ACHN (cell line): ENCODE measurements around the gene CCDC33.

Experiments used
- DNase-seq: peaks from one replicate; pipeline ENCODE4 v3.0.0-alpha.2; 2015
- in situ Hi-C: cut with HindIII; loops from 2 replicates; pipeline ENCODE4 v1.10.0; 2017; ENCODE audit warnings: low sequenced_read_pairs, low pct_ligation_motif_present, low pct_unique_long_range_greater_than_20kb

The CCDC33 gene

DNA sequence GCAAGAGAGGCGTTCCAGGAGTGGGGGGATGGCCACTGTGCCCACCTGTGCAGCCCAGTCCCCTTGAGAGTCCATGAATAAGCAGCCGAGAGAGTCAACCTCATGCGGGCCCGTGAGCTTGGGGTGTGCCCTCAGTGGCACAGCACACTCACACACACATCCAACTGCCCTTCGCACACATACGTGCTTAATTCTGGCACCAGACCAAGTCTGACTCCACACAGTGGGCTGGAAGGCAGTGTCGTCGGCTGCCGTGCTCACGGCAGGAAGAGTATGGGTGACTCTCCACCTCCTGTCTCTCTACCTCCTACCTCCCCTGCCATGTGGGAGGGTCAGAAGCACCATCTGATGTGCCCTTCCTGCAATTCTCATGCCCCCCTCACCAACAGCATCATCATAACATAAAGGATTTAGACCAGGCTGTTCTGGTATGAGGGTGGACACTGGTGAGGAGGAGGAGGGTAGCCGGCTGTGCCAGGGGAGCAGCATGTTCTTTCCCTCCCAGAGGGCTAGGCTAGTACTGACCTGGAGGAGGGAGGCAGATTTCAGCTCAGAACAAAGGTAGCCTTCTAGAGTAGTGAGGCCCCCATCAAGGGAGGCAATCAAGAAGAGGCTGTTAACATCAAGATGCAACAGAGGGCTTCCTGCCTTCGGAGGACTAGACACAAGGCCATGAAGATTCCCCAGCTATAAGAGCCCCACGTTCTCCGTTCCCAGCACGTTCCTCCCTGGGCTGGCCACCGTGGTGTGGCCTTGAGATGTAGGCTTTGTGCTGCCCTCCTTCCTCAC lies 28.3 kb upstream of the CCDC33 start:
- DNase-seq, result no peak
- in situ Hi-C loops, result no loop called here

DNA sequence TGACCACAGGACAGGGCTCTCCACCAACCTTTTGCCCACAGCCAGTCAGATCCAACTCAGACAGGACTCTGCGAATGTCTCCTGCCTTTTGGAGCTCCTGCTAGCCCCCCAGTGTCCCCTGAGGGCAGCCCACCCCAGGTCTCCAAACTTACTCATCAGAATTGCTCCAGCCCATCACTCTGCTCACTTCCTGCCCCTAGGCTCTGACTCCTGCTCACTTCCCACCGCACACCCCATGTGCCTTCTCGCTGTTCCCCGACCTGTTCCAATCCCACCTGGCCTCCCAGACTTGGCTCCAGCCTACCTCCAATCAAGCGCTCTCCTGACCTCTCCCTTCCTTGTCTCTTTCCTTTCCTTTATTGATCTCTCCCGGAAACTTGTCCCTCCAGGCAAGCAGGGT lies 27.6 kb upstream of the CCDC33 start:
- DNase-seq, result no peak
- in situ Hi-C loops, result no loop called here

DNA sequence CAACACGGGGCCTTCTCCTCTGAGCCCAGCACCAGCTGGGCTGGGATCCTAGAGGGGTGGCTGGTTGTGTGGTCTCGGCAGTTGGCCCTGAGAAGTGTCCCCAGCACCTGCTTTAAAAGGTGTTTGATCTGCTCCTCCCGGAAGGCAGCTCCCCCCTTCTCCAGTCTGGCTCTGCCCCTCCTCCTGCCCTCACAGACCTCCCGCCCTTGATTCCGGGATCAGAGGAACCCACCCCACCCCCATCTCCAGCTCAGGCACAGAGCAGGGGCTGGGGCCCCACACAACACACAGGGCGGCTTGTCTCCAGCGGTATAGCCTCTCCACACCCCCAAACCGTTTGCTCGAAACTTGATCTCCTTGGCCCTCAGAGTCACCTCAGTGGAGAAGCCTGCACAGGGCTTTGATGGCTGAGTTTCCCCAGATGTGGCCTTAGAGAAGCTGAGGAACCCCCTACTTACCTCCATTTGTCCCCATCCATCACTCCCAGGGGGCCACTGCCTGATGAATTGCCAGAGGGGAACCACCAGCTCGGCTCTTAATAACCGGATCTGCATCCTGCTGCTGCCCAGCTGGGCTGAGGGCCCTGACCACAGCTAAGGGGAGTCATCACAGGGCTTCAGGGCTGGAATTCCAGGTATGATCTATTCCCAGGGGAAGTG lies 27.1 kb upstream of the CCDC33 start:
- DNase-seq, result peak; percentile 24

DNA sequence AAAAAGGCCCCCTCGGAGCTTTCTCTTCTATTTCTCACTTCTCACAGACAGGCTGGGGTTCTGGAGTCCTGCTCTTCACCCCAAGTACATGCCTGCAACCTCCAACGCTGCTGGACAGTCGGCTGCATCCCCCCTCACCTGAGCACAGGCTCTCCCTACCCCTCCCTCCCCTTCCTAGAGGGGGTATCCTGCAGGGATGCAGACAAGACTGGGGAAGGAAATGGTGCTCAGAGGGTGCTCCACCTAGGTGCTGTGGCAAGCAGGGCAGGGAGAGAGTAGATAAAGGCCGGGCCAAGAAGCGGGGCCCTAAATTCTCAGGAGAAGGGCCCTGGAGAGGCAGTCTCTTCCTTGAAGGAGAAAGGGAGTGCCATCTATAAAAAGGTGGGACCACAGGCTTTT lies 26.6 kb upstream of the CCDC33 start:
- DNase-seq, result no peak
- in situ Hi-C loops, result no loop called here

More for the DNA sequence above, 27.1 kb upstream of the CCDC33 start:
- in situ Hi-C loops, result no loop called here

DNA sequence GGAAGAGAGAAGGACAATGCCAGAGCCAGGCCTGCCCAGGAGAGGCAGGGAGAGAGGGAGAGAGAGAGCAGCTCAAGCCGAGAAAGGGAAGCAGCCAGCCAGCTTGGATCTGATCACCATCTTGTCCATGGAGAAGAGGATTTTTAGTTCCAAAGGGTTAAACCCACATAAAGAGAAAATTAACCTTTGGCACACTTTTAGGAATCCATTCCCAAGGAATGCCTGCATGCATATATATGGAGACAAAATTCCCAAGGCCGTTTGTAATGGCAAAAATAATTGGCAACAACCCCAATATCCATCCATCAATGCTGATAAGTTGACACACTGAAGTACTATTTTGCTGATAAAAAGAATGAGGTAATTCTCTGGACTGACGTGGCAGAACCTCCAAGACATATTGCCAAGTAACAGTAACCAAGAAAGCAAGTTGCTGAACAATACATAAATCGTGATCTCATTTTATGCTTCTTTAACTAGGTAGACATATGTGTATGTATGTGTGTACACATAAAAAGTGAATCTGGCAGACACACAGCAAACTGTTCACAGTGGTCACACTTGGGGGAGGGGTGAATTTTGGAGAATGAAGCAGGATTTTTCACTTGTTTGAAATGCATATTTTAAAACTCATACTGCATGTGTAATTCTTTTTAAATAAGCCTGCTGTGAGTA lies 26.0 kb upstream of the CCDC33 start:
- no peak for DNase-seq
- in situ Hi-C loops, result no loop called here

DNA sequence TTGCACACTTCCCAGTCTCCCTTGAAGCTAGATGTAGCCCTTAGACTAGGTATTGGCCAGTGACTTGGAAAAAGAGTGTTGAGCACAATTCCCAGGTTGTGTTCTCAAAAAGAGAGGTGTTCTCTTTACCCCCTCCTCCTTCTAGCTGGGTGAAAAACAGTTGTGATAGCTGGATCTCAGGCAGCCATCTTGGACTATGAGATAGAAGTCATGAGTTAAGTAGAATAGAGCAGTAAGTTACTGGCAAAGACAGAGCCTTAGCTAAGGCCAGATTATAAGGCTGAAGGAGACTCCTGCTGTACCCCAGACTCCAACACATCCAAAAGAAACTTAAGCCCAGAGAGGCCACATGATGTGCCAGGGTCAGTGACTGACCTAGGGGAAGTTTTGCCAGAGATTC lies 25.4 kb upstream of the CCDC33 start:
- in situ Hi-C loops, result no loop called here
- DNase-seq, result no peak

DNA sequence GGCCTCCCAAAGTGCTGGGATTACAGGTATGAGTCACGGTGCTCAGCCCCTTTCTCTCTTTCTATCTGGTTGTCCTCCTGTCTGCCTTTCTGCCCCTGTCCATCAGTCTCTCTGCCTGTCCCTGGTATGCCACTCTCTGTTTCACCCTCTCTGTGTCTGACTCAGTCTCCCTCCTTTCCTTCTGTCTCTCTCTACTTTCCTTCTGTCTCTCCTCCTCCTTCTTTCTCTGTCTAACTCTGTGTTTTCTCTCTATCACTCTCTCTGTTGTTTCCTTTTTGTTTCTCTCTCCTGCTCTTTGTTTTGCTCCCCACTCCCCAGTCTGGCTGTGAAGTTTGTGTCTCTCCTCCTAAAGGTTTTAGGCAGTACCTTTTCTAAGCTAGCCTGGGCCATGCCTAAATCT lies 24.5 kb upstream of the CCDC33 start:
- no peak for DNase-seq
- in situ Hi-C loops, result no loop called here

DNA sequence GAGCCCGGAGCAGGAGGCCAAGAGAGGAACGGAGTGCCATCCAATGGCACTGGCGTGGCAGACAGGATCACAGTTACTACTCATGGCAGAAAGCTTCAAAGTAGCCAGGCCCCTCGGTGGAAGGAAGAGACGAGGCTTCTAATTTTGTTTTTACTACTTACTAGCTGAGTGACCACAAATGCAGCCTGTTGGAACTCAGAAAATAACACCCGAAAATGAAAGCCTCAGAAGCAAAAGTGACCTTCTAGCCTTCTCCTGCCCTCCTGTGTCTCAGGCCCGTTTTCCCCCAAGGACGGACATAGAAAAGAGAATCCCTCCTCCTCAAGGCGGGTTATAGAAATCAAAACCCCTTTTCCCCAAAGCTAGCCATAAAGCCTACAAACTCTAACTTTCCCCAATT lies 23.6 kb upstream of the CCDC33 start:
- no peak for DNase-seq
- in situ Hi-C loops, result no loop called here

DNA sequence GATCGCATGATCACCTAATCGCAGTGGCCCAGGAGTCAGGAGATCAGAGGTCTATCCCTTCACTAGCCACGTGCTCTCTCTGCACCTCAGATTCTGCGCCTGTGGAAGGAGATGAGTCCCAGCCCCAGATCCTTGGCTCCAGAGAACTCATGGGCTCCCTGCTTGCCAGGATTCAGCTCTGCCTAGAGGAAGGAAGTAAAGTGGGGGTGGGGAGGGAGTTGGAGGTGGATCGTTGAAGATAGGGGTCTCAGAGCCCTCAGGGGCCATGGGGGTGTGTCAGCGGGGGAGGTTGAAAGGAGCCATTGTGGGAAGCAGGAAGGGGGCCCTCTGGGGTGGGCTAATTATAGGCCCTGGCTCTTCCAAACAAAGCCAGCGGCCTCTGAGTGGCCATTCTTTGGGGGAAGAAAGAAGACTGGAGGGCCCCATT lies 22.3 kb upstream of the CCDC33 start:
- in situ Hi-C loops, result no loop called here
- no peak for DNase-seq

DNA sequence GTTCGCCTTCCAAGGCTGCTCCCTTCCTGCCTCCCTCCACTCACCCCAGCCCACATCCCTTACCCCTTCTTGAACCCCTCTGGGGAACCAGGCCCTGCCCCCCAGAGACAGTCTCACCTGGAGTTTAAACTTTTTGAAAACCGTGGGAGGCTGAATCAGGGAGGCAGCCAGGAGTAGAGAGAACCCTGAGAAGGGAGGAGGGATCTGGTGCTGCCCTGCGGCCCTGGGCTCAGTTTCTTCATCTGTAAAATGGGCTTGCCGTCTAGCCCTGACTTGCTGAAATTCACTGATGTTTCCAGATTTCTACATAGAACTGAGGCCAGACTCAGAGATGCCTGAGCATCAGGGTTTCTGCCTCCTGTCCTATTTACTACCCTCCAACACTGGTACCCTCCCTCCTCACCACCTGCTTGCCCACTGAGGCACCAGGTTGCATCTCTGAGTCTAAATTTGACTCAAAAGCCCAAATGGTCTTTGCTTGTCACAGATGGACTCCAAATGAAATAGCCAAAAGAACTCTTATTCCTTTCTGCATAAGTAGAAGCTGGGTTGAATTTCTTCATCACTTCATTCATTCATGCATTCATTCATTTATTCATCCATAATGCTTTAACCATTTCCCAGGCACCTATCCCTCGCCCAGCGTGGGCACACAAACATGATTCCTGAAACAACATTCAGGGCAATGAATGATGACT lies 21.7 kb upstream of the CCDC33 start:
- DNase-seq, result no peak
- in situ Hi-C loops, result no loop called here

DNA sequence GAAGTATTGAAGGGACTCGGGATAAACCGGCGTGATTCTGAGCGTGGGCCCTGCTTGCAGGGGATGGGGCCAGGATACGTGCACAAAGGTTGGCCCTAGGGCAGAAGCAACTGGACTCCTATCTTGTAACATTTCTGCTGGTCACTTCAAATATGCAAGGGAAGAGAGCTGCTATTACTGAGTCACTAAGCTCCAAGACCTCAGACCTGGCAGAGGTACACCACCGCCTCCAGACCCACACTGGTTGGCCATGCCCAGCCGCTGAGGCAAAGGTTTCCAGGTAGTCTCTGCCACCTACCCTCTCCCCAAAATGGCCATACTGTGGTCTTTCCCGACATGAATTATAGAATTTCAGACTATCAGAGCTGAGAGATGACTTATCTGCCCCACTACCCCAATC lies 20.2 kb upstream of the CCDC33 start:
- in situ Hi-C loops, result no loop called here
- no peak for DNase-seq

DNA sequence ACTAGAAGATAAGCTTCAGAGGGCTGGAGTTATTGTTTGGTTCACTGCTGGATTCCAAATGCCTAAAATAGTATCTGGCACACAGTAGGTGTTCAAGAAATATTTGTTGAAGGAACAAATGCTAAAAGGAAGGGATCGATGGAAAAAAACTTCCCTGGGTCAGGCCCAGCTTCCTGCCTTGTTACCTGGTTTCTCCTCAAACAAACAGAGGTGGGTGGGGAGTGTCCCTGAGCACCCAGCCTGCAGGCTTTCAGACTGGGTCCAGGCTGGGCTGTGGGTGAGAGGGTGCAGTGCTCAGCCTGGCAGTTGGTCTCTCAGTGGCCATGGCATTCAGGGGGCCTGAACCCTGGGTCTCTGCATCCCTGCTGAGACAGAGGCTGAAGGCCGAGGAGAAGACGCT lies 19.2 kb upstream of the CCDC33 start:
- no peak for DNase-seq
- in situ Hi-C loops, result no loop called here

DNA sequence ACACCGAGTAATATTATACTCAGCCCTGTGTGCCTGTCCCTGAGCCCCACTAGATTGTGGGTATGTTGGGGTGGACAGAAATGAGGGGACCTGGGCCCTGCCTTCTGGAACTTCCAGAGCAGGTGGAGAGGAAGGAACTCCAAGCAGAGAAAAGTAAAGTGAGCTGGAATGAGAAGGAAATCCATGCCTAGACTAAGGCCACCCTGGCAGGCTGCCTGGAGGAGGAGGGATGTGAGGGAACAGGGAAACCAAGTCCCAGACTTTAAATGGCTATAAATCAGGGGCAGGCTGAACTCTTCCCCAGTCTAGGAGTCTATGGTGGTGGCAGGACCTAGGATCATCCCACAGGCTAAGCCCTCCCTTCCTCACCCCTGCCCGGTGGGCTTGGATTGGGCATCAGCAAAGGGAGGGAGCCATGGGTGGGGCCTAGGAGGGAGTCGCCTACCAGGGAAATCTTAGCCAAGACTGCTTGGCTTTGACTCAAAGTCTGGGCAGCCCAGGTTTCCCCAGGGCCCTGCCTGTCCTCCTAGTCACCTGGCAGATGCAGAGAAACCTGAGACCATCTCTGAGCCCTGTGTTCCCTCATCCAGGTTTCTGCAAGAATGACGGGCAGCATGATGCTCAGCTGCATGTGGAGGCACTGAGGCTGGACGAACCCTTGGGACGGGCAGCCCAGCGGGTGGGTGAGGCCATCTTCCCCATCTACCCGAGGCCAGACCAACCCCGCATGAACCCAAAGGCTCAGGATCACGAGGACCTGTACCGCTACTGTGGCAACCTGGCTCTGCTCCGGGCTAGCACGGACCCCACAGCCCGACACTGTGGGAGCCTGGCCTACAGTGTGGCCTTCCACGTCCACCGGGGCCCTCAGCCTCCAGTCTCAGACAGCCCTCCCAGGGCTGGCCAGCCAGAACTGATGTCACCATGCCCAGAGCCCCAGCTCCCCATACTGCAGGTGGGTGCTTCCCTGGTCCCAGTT lies 17.9 kb upstream of the CCDC33 start:
- DNase-seq, result no peak
- in situ Hi-C loops, result no loop called here

DNA sequence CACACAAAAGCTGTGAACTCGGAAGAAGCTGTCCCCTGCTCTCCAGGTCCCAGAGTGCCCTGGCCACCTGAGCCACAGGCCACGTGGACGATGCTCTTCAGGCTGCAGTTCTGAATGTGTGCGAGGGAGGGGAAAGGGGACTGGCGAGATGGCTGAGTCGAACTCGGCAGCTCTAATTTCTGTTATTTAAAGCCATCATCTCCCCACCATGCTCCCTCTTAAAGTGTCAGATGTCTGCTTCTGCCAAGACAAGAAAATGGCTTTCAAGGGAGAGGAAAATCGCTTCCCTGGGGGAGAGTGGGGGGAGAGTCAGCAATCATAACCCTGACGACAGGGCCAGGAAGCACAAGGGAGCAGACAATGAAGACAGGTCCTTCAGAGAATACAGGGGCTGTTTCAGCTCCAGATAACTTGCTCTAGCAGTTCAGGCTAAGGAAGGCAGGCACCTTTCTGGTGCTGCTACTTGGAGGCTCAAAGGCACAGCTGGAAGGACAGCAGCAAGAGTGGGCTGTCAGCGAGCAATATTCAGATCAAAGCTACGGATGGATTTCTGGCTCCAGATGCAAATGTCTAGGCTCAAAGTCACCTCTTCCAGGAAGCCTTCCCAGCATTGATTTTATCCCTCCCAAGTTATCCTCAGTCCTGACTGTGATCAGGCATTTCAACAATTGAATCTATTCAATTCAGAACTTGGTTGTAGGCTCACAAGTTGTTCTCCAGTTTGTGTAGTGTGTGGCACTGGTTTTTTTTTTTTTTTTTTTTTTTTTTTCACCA lies 15.5 kb upstream of the CCDC33 start:
- in situ Hi-C loops, result no loop called here
- no peak for DNase-seq

DNA sequence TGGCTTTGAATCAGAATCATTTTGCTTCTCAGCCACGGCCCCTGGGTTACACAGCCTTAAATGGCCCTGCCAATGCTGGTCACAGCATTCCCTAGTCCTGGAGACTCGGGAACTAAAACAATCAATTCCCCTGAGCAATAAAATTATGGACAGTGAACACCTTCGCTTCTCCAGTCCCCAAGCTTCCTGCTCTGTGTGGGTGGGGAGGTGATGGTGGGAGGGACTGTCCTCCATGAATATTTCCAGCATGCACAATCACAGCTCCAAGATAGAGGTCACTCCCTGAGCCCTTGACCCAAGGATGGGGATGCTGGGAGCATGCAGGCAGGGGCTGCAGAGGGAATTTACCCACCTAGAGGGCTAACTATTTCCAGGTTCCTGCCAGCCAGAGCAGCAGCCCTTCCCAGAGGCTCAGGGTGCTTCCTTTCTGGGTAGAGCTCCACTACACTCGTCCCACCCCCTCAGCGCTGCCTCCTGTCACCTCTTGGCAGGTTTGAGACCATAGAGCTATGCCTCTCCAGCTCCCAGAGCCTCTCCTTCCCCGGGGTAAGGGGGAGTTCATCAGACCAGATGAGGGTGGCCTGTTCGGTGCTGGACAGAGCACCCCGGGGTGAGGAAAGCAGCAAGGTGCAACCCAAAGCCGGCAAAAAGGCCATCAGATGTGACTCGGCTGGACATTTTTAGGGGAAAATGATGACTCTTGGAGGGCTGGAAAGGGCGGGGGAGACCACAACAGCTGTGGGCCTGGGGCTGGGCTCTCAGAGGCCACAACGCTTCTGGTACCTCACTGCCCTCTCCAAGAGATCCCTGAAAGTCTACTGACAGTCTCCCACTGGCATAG lies 14.5 kb upstream of the CCDC33 start:
- in situ Hi-C loops, result no loop called here
- DNase-seq, result no peak

DNA sequence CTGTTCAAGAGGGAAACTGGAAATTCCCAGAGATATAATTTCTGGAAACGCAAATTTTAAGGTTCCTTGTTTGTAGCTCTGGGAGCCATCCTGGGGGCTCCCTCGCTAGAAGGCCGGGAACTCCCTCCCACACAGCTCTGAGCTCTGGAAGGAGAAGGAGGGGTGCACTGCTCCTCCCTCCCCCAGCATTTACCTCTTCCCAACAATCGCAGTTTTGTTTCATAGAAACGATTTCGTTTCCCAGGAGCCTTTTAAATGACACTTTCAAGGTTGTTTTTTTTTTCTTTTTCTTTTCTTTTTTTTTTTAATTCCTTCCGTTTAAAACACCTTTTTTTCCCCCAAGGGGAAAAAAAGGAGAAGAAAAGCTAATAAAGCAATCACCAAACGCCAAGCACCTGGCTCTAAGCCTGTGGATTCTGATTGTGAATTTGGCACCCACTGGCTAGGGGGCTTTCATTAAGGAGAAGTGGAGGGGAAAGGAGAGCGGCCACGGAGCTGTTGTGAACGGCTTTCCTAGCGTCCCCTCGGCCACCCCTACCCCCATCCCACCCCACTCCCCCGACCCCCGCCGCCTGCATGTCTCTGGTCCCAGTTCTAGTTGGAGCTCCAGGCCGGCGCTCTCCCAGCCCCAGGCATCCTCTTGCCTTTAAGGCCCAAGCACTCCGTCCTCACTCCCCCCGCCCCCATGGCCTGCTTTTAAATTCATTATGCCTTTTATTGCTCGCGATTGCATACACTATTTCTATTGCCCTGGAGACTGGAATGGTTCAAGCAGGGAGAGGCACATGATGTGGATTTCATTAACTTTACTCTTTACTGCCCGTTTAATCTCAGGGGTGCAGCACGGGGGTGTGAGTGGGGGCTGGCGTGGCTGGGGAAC lies 13.6 kb upstream of the CCDC33 start:
- in situ Hi-C loops, result no loop called here
- no peak for DNase-seq
